ENCODE data around the gene GPC4. TPM values are rescaled to one million over a fixed set of nuclear protein-coding genes. Genes with fewer than 3 reads are reported as not detected.

GPC4 gene
- total and polyA plus RNA-seq, 11 donors: 1.6 to 9.0 (median 5.7) TPM

DNA sequence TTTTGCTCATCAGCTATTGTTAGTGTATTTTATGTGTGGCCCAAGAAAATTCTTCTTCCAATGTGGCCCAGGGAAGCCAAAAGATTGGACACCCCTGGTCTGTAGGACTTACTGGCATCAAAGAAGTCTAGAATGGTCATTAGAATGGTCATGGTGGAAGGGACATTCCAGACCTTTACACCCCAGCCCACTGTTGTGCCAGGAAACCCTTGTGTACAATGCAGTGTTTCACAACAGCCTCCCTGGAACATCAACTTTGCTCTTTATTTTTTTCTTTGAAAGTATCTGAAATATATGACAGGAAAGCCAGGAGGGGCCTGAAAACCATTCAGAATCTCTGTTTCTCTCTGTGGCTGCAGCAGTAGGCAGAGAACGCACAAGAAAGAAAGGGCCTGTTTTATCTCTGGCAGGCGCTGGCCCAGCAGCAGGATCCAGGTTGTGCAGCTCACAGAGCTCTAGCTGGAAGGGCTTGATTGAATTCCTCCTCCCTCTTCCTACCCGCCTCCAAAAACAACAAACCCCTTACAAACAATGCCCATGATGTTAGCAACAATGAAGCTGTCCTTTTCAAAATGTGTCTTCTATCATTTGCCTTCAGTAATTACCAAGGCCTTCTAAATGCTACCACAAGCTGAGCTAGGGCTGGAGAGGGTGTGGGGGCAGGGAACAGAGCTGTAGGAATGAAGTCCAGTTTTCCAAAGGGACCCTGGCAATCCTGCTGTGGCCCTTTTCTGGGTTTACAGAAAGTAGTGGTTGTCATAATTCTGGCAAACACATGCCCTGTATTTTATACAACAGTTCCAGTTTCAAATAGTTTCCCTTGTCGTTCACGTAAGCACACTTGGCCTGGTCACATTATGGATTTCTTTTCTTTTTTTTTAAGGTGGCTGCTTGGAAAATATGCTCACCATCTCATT is 164.8 kb downstream of the GPC4 start:
- intact Hi-C loops (cut with DNase I): no loop called here
- Histone ChIP-seq H3K9me3 (peaks cover 0 to 28% (median 0%) of the 10 kb centered on the region in 12 donors), H3K27me3 (peaks cover 0 to 10% (median 0%) of the 10 kb centered on the region in 9 donors), H3K4me3 (no peak overlapping the region), H3K27ac (peak overlapping the region in 1 of 12 donors; percentile 35), H3K4me1 (no peaks in the 10 kb centered on the region), H3K36me3 (no peaks in the 10 kb centered on the region)
- 73 to 80% (median 76%) methylated on average over 5 of the region's 5 CpGs for WGBS, 4 donors
- no peak for DNase-seq
- TF ChIP-seq, protein P1, sequence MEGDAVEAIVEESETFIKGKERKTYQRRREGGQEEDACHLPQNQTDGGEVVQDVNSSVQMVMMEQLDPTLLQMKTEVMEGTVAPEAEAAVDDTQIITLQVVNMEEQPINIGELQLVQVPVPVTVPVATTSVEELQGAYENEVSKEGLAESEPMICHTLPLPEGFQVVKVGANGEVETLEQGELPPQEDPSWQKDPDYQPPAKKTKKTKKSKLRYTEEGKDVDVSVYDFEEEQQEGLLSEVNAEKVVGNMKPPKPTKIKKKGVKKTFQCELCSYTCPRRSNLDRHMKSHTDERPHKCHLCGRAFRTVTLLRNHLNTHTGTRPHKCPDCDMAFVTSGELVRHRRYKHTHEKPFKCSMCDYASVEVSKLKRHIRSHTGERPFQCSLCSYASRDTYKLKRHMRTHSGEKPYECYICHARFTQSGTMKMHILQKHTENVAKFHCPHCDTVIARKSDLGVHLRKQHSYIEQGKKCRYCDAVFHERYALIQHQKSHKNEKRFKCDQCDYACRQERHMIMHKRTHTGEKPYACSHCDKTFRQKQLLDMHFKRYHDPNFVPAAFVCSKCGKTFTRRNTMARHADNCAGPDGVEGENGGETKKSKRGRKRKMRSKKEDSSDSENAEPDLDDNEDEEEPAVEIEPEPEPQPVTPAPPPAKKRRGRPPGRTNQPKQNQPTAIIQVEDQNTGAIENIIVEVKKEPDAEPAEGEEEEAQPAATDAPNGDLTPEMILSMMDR (IDR thresholded peaks at IDR 0.05): no peak
- no peak for TF ChIP-seq POLR2A (IDR thresholded peaks at IDR 0.05)
- no peak for ATAC-seq

Other genes starting within 250 kb of the GPC4 start
- not detected for gene TFDP3, start 197.1 kb downstream of the GPC4 start, total RNA-seq
- not detected for gene TFDP3, start 197.1 kb downstream of the GPC4 start, polyA plus RNA-seq